C4-2B (cell line): ENCODE data around the gene LIPC.

Experiments used
- H3K27ac ChIP-seq: fragments of 450-650 bp; 2 replicates; pipeline ENCODE4 v1.5.1; 2017
- CTCF ChIP-seq: fragments of 450-650 bp; conservative IDR thresholded peaks from 2 replicates; pipeline ENCODE4 v1.5.1; 2017; ENCODE audit warnings: mild to moderate bottlenecking
- ZFX ChIP-seq: fragments of 450-650 bp; IDR thresholded peaks from 2 replicates; pipeline ENCODE4 v1.6.1; 2017

Gene LIPC

GRCh38 chr15:58546066-58546591, 114.3 kb downstream of the LIPC start:
- TF ChIP-seq CTCF (no peak), ZFX (no peak)
- no peak overlapping the region for H3K27ac ChIP-seq

GRCh38 chr15:58546635-58547627, 115.1 kb downstream of the LIPC start:
- no peak for TF ChIP-seq CTCF
- TF ChIP-seq ZFX, result no peak
- no peak overlapping the region for H3K27ac ChIP-seq

- H3K27ac ChIP-seq, result no peak overlapping the region
- TF ChIP-seq ZFX, result no peak
- no peak for TF ChIP-seq CTCF
These were observed 116.0 kb downstream of the LIPC start for GRCh38 chr15:58547628-58548307.

- TF ChIP-seq CTCF (no peak), ZFX (no peak)
- no peak overlapping the region for H3K27ac ChIP-seq
These were observed 116.7 kb downstream of the LIPC start for GRCh38 chr15:58548308-58549012.

DNA sequence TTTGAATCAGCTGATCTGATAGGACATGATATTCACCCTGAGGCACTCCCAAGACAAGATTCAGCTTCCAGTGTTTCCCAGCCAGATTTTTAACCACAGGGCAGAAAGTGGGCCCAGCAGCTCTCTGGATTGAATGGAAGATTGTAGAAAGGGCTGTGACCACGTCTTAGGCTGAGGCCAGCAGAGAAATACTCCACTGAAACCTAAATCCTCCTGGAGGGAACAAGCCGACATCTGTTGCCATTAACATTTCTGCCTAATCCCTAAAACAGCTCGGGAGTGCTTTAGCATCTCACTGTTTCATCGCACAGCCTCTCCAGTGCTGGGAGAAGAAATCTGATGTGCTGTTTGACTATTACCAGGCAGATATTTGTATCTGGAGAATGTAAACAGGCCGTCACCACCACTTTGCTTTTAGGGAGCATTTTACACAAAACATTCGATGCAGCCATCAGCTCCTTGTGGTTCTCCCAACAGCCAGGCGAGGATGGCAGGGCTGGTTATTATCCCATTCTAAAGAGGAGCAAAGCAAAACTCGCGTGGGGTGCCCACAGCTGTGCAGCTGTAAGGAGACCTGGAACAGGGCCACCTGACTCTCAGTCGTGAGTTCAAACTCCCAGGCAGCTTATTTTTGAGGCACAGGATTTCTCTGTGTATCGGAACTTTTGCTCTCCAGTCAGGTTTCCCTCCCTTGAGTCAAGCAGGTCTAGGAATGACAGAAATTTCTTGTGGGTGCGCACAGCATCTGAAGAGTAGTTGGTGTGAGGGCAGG, 117.4 kb downstream of the LIPC start:
- TF ChIP-seq ZFX, result no peak
- TF ChIP-seq CTCF, result no peak
- no peak overlapping the region for H3K27ac ChIP-seq

DNA sequence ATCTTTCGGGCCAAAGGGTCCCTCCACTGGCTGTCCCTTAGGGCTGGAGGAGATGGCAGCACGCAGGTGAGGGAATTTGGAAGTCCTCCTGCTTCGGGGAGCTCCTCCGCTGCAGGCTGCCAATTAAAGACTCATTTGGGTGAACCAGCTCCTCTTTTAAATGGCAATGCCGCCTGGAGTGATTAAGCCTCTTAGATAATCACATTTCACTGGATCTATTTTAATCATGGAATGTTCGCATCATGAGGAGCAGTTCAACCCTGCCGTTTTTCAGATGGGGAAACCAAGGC, 117.9 kb downstream of the LIPC start:
- H3K27ac ChIP-seq, result no peak overlapping the region
- TF ChIP-seq ZFX, result no peak
- no peak for TF ChIP-seq CTCF
